ENCODE measurements around the gene XK. TPM values are rescaled to one million over a fixed set of nuclear protein-coding genes. Genes with fewer than 3 reads are reported as not detected.

Gene XK
- total and polyA plus RNA-seq, 2 experiments from 2014 or later: 0.29 to 1.5 TPM

- TF ChIP-seq CREB1 (CRISPR knock-in tag; IDR thresholded peaks at IDR 0.05; ENCODE audit: low read depth) (no peak), CTCF (conservative IDR thresholded peaks at IDR 0.05; ENCODE audit: low read depth in 2 of 2) (no peak), NANOG (IDR thresholded peaks at IDR 0.05; ENCODE audit: borderline replicate concordance) (no peak), ZNF331 (CRISPR knock-in tag; IDR thresholded peaks at IDR 0.05; ENCODE audit: low read depth) (no peak), EZH2phosphoT487 (IDR thresholded peaks at IDR 0.05; ENCODE audit: unreplicated experiment) (no peak), ZNF114 (CRISPR knock-in tag; IDR thresholded peaks at IDR 0.05) (no peak), POLR2AphosphoS5 (IDR thresholded peaks at IDR 0.05; ENCODE audit: low read depth) (no peak), JUNB (IDR thresholded peaks at IDR 0.05; ENCODE audit: unreplicated experiment) (no peak)
Observed at GRCh38 chrX:37640142-37640541, 45.4 kb upstream of the XK start (continued).

DNA sequence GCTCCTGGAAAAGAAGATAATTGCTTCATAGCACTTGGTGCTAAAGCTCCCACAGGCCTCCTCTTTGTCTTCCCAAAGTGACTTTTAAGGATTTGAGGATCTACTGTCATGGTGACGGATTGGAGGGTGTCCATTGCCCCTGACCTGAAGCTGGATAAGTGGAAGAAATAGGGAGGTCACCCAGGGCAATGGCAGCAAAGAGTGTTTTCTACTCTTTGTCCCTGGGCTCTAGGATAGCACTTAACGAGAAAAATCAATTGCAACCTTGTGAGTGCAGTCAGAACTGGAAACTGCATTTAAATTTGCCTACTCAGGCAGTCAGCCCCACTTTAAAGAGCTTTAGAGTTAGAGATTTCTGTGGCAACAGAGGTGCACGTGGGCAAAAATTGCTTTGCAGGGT, 43.7 kb upstream of the XK start:
- H3F3A ChIP-seq (replicated peaks; ENCODE audit: low read depth): no peaks in the 10 kb centered on the region
- Mint-ChIP-seq H3K36me3 (ENCODE audit: low read depth) (no peaks in the 10 kb centered on the region), H3K4me1 (peaks cover 12% of the 10 kb centered on the region), H3K9me3 (no peaks in the 10 kb centered on the region), H3K27ac (no peak overlapping the region), H3K4me3 (no peak overlapping the region), H3K27me3 (ENCODE audit: insufficient read depth, low read depth, poor library complexity) (no peaks in the 10 kb centered on the region)
- no peak overlapping the region for H3K27ac ChIP-seq (ENCODE audit: low read depth)
- H3K36me3 ChIP-seq (ENCODE audit: insufficient read depth): no peaks in the 10 kb centered on the region
- TF ChIP-seq JUNB (IDR thresholded peaks at IDR 0.05; ENCODE audit: unreplicated experiment) (no peak), CREB1 (CRISPR knock-in tag; IDR thresholded peaks at IDR 0.05; ENCODE audit: low read depth) (no peak)
- H4K20me1 ChIP-seq (replicated peaks; ENCODE audit: insufficient read depth): no peaks in the 10 kb centered on the region
- H2AFZ ChIP-seq: no peak overlapping the region
- no peaks in the 10 kb centered on the region for H3K9me2 ChIP-seq (ENCODE audit: insufficient read depth)
- DNase-seq (ENCODE audit: low spot score) (no peak), ATAC-seq (no peak)
- no peaks in the 10 kb centered on the region for H3K79me2 ChIP-seq (replicated peaks; ENCODE audit: insufficient read depth)
- H3K4me2 ChIP-seq: no peak overlapping the region
- no peaks in the 10 kb centered on the region for H3K4me1 ChIP-seq (ENCODE audit: insufficient read depth)
- no peak overlapping the region for H3K4me3 ChIP-seq
- H3K27me3 ChIP-seq (ENCODE audit: insufficient read depth): no peaks in the 10 kb centered on the region

- H3K4me3 ChIP-seq: no peak overlapping the region
- no peaks in the 10 kb centered on the region for H3K36me3 Mint-ChIP-seq (ENCODE audit: low read depth)
- no peak overlapping the region for H3K27ac Mint-ChIP-seq
- H3K4me2 ChIP-seq: no peak overlapping the region
- H3K79me2 ChIP-seq (replicated peaks; ENCODE audit: insufficient read depth): no peaks in the 10 kb centered on the region
- H3K4me3 Mint-ChIP-seq: no peak overlapping the region
- no peaks in the 10 kb centered on the region for H3F3A ChIP-seq (replicated peaks; ENCODE audit: low read depth)
- no peak for ATAC-seq
- no peaks in the 10 kb centered on the region for H4K20me1 ChIP-seq (replicated peaks; ENCODE audit: insufficient read depth)
- H3K4me1 ChIP-seq (ENCODE audit: insufficient read depth): no peaks in the 10 kb centered on the region
- H3K4me1 Mint-ChIP-seq: peaks cover 12% of the 10 kb centered on the region
- H3K27ac ChIP-seq (ENCODE audit: low read depth): no peak overlapping the region
- no peaks in the 10 kb centered on the region; the same call in 2 of the 3 replicates for H3K9me3 Mint-ChIP-seq
- no peaks in the 10 kb centered on the region for H3K27me3 ChIP-seq (ENCODE audit: insufficient read depth)
- H2AFZ ChIP-seq: no peak overlapping the region
- no peaks in the 10 kb centered on the region for H3K36me3 ChIP-seq (ENCODE audit: insufficient read depth)
- DNase-seq (ENCODE audit: low spot score): no peak
- no peaks in the 10 kb centered on the region for H3K9me2 ChIP-seq (ENCODE audit: insufficient read depth)
- no peaks in the 10 kb centered on the region for H3K27me3 Mint-ChIP-seq (ENCODE audit: insufficient read depth, low read depth, poor library complexity)
- TF ChIP-seq, protein P1, sequence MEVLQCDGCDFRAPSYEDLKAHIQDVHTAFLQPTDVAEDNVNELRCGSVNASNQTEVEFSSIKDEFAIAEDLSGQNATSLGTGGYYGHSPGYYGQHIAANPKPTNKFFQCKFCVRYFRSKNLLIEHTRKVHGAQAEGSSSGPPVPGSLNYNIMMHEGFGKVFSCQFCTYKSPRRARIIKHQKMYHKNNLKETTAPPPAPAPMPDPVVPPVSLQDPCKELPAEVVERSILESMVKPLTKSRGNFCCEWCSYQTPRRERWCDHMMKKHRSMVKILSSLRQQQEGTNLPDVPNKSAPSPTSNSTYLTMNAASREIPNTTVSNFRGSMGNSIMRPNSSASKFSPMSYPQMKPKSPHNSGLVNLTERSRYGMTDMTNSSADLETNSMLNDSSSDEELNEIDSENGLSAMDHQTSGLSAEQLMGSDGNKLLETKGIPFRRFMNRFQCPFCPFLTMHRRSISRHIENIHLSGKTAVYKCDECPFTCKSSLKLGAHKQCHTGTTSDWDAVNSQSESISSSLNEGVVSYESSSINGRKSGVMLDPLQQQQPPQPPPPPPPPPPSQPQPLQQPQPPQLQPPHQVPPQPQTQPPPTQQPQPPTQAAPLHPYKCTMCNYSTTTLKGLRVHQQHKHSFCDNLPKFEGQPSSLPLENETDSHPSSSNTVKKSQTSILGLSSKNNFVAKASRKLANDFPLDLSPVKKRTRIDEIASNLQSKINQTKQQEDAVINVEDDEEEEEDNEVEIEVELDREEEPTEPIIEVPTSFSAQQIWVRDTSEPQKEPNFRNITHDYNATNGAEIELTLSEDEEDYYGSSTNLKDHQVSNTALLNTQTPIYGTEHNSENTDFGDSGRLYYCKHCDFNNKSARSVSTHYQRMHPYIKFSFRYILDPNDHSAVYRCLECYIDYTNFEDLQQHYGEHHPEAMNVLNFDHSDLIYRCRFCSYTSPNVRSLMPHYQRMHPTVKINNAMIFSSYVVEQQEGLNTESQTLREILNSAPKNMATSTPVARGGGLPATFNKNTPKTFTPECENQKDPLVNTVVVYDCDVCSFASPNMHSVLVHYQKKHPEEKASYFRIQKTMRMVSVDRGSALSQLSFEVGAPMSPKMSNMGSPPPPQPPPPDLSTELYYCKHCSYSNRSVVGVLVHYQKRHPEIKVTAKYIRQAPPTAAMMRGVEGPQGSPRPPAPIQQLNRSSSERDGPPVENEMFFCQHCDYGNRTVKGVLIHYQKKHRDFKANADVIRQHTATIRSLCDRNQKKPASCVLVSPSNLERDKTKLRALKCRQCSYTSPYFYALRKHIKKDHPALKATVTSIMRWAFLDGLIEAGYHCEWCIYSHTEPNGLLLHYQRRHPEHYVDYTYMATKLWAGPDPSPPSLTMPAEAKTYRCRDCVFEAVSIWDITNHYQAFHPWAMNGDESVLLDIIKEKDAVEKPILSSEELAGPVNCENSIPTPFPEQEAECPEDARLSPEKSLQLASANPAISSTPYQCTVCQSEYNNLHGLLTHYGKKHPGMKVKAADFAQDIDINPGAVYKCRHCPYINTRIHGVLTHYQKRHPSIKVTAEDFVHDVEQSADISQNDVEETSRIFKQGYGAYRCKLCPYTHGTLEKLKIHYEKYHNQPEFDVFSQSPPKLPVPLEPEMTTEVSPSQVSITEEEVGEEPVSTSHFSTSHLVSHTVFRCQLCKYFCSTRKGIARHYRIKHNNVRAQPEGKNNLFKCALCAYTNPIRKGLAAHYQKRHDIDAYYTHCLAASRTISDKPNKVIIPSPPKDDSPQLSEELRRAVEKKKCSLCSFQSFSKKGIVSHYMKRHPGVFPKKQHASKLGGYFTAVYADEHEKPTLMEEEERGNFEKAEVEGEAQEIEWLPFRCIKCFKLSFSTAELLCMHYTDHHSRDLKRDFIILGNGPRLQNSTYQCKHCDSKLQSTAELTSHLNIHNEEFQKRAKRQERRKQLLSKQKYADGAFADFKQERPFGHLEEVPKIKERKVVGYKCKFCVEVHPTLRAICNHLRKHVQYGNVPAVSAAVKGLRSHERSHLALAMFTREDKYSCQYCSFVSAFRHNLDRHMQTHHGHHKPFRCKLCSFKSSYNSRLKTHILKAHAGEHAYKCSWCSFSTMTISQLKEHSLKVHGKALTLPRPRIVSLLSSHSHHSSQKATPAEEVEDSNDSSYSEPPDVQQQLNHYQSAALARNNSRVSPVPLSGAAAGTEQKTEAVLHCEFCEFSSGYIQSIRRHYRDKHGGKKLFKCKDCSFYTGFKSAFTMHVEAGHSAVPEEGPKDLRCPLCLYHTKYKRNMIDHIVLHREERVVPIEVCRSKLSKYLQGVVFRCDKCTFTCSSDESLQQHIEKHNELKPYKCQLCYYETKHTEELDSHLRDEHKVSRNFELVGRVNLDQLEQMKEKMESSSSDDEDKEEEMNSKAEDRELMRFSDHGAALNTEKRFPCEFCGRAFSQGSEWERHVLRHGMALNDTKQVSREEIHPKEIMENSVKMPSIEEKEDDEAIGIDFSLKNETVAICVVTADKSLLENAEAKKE (CRISPR knock-in tag; IDR thresholded peaks at IDR 0.05): no peak
Observed at GRCh38 chrX:37644381-37645305, 40.9 kb upstream of the XK start.

Data from GM23338 (cell line).